Chondrocyte (in vitro differentiated cells): ENCODE results near the gene LGALS9. TPM values are rescaled to one million over a fixed set of nuclear protein-coding genes. Genes with fewer than 3 reads are reported as not detected.

Experiments used
- DNase-seq: peaks from one replicate; pipeline ENCODE4 v3.0.0; 2021; ENCODE audit warnings: mixed read lengths, low spot score
- H3K27ac Mint-ChIP-seq: one replicate; pipeline ENCODE4 v1.8.0; 2021; ENCODE audit warnings: mild to moderate bottlenecking, moderate library complexity, mixed read lengths; ENCODE audit not compliant: unreplicated experiment
- H3K27me3 Mint-ChIP-seq: 2 replicates; pipeline ENCODE4 v1.8.0; 2021; ENCODE audit warnings: low read depth, mixed read lengths
- H3K36me3 Mint-ChIP-seq: 2 replicates; pipeline ENCODE4 v1.8.0; 2021; ENCODE audit warnings: low read depth, mixed read lengths
- H3K4me1 Mint-ChIP-seq: 2 replicates; pipeline ENCODE4 v1.8.0; 2021; ENCODE audit warnings: low read depth, mild to moderate bottlenecking, mixed read lengths
- H3K4me3 Mint-ChIP-seq: one replicate; pipeline ENCODE4 v1.8.0; 2021; ENCODE audit warnings: mild to moderate bottlenecking, moderate library complexity, mixed read lengths; ENCODE audit not compliant: unreplicated experiment
- H3K9me3 Mint-ChIP-seq: 2 replicates; pipeline ENCODE4 v1.8.0; 2021; ENCODE audit warnings: low read depth, mixed read lengths
- CTCF ChIP-seq: fragments of 200-600 bp; sonication (generic); IDR thresholded peaks from 2 replicates; pipeline ENCODE4 v1.5.0; 2021; ENCODE audit warnings: antibody characterized with exemption, mild to moderate bottlenecking, moderate library complexity
- total RNA-seq: library from RNA; stranded (reverse); gene quantifications from 3 replicates; pipeline ENCODE4 v1.2.1, GENCODE V29; 2021

The LGALS9 gene
- total RNA-seq, 1 donor from 2014 or later, result 4.3 TPM

- no peak for DNase-seq
- no peak for TF ChIP-seq CTCF
- Mint-ChIP-seq H3K4me3 (no peak overlapping the region), H3K36me3 (no peaks in the 10 kb centered on the region), H3K9me3 (no peaks in the 10 kb centered on the region), H3K27ac (no peak overlapping the region), H3K4me1 (no peaks in the 10 kb centered on the region), H3K27me3 (peaks cover 18% of the 10 kb centered on the region)
Observed at GRCh38 chr17:27657620-27658019, 26.6 kb downstream of the LGALS9 start.

GRCh38 chr17:27659683-27660082 lies 28.7 kb downstream of the LGALS9 start:
- no peak for TF ChIP-seq CTCF
- H3K9me3 Mint-ChIP-seq, result no peaks in the 10 kb centered on the region
- H3K36me3 Mint-ChIP-seq, result no peaks in the 10 kb centered on the region
- H3K27ac Mint-ChIP-seq, result no peak overlapping the region
- DNase-seq, result peak; percentile 10
- no peak overlapping the region for H3K4me3 Mint-ChIP-seq
- peaks cover 22% of the 10 kb centered on the region for H3K27me3 Mint-ChIP-seq
- H3K4me1 Mint-ChIP-seq, result no peaks in the 10 kb centered on the region

- no peaks in the 10 kb centered on the region for H3K36me3 Mint-ChIP-seq
- H3K27me3 Mint-ChIP-seq, result peaks cover 20% of the 10 kb centered on the region
- H3K27ac Mint-ChIP-seq, result no peak overlapping the region
- H3K4me1 Mint-ChIP-seq, result no peaks in the 10 kb centered on the region
- DNase-seq, result peak; percentile 78
- H3K9me3 Mint-ChIP-seq, result no peaks in the 10 kb centered on the region
- H3K4me3 Mint-ChIP-seq, result no peak overlapping the region
- no peak for TF ChIP-seq CTCF
Observed at GRCh38 chr17:27660436-27660835, 29.4 kb downstream of the LGALS9 start.

- H3K36me3 Mint-ChIP-seq, result no peaks in the 10 kb centered on the region
- no peaks in the 10 kb centered on the region for H3K4me1 Mint-ChIP-seq
- no peak overlapping the region for H3K4me3 Mint-ChIP-seq
- no peaks in the 10 kb centered on the region for H3K9me3 Mint-ChIP-seq
- H3K27me3 Mint-ChIP-seq, result peaks cover 21% of the 10 kb centered on the region
- TF ChIP-seq CTCF, result no peak
- peak; percentile 73 for DNase-seq
- H3K27ac Mint-ChIP-seq, result no peak overlapping the region
Observed at GRCh38 chr17:27663936-27664605, 33.1 kb downstream of the LGALS9 start.

- no peaks in the 10 kb centered on the region for H3K4me1 Mint-ChIP-seq
- no peaks in the 10 kb centered on the region for H3K36me3 Mint-ChIP-seq
- H3K27me3 Mint-ChIP-seq, result peaks cover 23% of the 10 kb centered on the region
- H3K4me3 Mint-ChIP-seq, result no peak overlapping the region
- no peaks in the 10 kb centered on the region for H3K9me3 Mint-ChIP-seq
- no peak overlapping the region for H3K27ac Mint-ChIP-seq
- no peak for TF ChIP-seq CTCF
- no peak for DNase-seq
Observed at GRCh38 chr17:27664606-27664965, 33.6 kb downstream of the LGALS9 start.
